GM12801 (cell line): ENCODE measurements around the gene TMPRSS3.

Source experiments
- CTCF ChIP-seq: IDR thresholded peaks from one replicate; pipeline ENCODE4 v1.5.1; 2011; ENCODE audit warnings: control low read depth; ENCODE audit not compliant: insufficient read length; ENCODE audit errors: extremely low read depth

Gene TMPRSS3

GRCh38 chr21:42426876-42427480, 31.1 kb upstream of the TMPRSS3 start:
- no peak for TF ChIP-seq CTCF

GRCh38 chr21:42426424-42426823, 30.6 kb upstream of the TMPRSS3 start:
- no peak for TF ChIP-seq CTCF

- no peak for TF ChIP-seq CTCF
Measured at GRCh38 chr21:42425591-42425990, 29.7 kb upstream of the TMPRSS3 start.

- TF ChIP-seq CTCF = no peak
Measured at GRCh38 chr21:42424914-42425541, 29.2 kb upstream of the TMPRSS3 start.

GRCh38 chr21:42423685-42424084, 27.8 kb upstream of the TMPRSS3 start:
- TF ChIP-seq CTCF = no peak

- no peak for TF ChIP-seq CTCF
Measured at GRCh38 chr21:42423197-42423675, 27.4 kb upstream of the TMPRSS3 start.

GRCh38 chr21:42421018-42421793, 25.4 kb upstream of the TMPRSS3 start:
- no peak for TF ChIP-seq CTCF
